HG03521 (cell line): ENCODE measurements around the gene TGFBR3L.
"Not testable (repeated sequence)": the region's sequence is repeated elsewhere in the genome, so short reads cannot be mapped to it uniquely, and the experiment has no call there.

Source experiments
- ATAC-seq: cut with Tn5 transposase; IDR thresholded peaks from one replicate; pipeline ENCODE4 v1.9.1; 2021; ENCODE audit warnings: mild to moderate bottlenecking, moderate library complexity; ENCODE audit not compliant: unreplicated experiment

Gene TGFBR3L

DNA sequence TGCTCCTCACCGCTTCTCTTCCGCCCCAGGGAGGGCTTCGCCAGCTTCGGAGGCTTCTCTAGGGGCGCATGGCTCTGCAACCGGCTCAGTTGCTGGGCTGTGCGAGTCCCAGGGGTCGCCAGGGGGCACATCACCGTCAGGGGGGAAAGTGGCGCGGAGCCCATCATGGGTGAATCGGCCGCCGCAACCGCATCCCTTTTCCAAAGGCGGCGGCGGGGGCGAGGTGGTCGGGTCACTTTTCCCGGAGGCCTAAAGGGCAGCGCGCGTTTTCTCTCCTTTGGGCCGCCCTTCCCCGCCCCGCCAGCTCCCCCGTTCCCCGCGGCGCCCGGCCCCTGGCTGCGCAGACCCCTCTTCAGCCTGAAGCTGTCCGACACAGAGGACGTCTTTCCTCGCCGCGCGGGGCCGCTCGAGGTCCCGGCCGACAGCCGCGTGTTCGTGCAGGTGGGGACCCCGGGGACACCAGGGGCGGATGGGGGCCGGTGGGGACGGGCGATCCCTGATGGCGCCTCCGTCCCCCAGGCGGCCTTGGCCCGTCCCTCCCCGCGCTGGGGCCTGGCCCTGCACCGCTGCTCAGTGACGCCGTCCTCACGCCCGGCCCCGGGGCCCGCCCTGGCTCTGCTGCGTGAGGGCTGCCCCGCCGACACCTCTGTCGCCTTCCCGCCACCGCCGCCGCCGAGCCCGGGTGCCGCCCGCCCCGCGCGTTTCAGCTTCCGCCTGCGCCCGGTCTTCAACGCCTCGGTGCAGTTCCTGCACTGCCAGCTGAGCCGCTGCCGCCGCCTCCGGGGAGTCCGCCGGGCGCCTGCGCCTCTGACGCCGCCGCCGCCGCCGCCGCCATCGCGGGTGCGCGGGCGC, 1.7 kb downstream of the TGFBR3L start:
- ATAC-seq, result no peak

DNA sequence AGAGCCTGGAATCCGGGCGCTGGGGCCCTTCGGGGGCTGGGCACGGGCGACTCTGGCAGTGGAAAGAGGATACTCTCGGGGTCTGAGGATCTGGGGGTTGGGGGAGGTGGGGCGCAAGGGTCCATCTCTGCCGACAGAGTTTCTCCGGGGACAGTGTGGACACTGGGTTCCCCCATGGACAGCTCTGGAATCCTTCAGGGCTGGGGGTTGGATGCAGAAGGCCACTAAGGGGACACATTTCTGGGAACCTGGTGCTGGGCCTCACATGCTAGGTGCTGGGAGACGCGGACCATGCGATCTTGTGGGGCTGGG, 2.3 kb downstream of the TGFBR3L start:
- no peak for ATAC-seq

DNA sequence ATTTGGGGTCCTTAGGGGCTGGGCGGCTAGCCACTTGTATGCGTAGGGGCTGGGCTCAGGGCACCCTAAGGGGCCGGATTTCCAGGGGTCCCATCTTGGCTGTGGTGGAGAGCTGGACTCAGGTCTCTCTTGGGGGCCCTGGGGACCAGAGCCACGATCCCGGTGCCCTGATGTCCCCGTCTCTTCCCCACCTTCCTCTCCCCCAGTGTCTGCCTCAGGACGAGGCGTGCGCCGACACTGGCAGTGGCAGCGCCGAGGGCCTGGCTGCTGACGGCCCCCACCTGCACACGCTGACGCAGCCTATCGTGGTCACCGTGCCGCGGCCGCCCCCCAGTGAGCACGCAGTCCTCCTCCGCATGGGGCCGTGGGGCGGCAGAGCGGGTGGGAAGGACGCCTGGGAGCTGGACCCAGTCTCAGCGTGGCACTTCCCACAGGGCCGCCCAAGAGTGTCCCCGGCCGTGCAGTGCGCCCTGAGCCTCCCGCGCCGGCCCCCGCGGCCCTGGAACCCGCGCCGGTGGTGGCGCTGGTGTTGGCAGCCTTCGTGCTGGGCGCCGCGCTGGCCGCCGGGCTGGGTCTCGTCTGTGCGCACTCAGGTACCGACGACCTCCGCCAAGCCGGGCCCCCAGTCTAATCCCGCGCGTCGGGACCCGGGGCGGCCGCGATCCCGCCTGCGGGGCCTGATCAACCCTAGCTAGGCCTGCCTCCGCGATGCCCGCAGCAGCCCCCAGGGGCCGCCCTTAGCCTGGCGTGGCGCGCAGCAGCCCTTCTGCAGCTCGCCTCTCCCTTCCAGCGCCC, 2.8 kb downstream of the TGFBR3L start:
- no peak for ATAC-seq

GRCh38 chr19:7918062-7918614, 3.5 kb downstream of the TGFBR3L start:
- ATAC-seq, result not testable (repeated sequence)

DNA sequence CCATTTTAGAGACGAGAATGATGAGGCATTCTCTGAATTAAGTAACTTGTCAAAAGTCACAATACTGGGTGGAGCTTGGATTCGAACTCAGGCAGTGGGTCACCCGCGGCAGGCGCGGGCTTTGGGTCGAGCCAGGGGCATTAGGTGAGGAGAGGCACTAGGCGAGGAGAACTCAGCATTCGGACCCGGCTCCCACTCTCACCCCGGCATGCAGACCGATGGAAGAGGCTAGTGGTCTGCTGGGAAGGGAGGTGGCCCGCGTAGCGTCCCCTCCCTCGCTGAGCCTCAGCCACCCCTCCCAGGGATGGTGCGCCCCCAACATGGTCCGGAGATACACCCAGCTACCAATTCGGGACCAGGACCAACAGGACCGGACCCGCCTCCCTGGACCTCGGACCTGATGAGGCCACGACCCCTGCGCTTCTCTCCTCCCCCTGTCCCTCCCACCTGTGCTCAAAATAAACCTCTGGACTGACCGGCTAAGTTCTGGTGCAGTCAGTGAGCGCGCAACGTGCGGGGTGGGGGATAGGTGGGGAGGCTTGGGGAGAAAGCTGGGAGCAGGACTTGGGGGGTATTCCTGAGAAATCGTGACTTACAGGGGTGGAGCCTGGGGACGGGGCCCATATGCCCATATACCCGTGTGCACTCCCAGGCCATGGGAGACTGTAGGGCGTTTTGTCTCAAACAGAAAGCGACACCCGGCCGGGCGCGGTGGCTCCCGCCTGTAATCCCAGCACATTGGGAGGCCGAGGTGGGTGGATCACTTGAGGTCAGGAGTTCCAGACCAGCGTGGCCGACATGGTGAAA, 4.2 kb downstream of the TGFBR3L start:
- no peak for ATAC-seq

- peak; percentile 57 for ATAC-seq
Measured at GRCh38 chr19:7919610-7920518, 5.2 kb downstream of the TGFBR3L start, which contains the start of gene SNAPC2. TSS of gene SNAPC2 (plus strand) at chr19:7920338. CDS start at chr19:7920367, 29 bp downstream.

DNA sequence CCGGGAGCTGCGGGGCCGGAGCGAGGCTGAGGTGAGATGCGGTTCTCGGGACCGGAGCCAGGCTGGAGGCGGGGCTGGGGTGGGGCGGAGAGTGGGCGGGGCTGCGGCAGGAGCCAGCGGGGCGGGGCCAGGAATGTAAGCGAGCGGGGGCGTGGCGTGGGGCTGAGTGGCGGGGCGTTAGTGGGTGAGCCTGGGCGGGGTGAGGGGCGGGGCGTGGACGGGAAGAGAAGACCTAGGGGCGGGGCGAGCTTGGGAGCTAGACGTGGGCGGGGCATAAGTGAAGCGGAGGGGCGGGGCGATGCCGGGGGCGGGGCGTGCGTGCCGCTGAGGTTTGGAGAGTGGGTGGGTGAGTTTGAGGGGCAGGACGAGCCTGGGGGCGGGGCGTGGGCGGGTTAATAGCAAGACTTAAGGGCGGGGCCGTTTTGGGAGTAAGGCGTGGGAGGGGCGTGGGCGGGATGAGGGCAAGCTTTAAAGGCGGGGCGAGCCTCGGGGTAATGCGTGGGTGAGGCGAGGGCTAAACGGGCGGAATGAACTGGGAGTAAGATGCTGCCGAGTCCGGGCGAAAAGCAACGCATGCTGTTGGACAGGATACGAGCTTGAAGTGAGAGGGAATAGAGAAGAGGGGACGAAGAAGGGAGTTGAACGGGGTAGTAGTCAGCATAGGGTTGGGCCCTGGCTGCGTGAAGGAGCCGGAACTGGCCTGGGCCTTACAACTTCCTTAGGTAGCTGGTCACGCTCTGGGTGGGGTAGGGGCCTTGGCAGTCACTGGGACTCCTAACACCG, 6.1 kb downstream of the TGFBR3L start:
- peak; percentile 48 for ATAC-seq

DNA sequence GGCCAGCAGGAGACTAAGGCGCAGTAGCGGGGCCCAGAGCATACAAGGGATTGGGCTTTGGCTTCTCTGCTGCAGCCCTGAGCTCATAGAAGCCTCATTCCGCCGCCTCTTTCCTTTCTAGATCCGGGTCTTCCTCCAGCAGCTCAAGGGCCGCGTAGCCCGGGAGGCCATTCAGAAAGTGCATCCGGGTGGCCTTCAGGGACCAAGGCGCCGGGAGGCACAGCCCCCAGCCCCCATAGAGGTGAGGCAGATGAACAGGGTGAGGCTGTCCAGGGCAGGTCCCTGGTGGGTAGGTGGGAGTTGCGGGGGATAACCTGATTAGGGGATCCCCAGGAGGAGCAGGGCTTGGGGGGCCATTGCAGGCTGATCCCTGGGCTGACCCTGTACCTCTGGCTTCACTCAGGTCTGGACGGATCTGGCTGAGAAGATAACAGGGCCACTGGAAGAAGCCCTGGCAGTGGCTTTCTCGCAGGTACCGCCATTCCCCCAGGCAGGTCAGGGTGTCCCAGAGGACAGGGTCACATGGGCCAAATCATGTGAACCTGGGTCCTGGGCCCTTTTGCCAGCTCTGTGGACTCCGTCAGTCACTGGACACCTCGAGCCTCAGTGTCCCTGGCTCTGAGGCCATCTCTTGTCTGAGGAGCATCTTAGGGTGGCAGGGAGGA, 6.8 kb downstream of the TGFBR3L start:
- ATAC-seq, result no peak

GRCh38 chr19:7921967-7922835, 7.6 kb downstream of the TGFBR3L start:
- ATAC-seq, result no peak

- no peak for ATAC-seq
Measured at GRCh38 chr19:7922836-7923195, 8.2 kb downstream of the TGFBR3L start.

DNA sequence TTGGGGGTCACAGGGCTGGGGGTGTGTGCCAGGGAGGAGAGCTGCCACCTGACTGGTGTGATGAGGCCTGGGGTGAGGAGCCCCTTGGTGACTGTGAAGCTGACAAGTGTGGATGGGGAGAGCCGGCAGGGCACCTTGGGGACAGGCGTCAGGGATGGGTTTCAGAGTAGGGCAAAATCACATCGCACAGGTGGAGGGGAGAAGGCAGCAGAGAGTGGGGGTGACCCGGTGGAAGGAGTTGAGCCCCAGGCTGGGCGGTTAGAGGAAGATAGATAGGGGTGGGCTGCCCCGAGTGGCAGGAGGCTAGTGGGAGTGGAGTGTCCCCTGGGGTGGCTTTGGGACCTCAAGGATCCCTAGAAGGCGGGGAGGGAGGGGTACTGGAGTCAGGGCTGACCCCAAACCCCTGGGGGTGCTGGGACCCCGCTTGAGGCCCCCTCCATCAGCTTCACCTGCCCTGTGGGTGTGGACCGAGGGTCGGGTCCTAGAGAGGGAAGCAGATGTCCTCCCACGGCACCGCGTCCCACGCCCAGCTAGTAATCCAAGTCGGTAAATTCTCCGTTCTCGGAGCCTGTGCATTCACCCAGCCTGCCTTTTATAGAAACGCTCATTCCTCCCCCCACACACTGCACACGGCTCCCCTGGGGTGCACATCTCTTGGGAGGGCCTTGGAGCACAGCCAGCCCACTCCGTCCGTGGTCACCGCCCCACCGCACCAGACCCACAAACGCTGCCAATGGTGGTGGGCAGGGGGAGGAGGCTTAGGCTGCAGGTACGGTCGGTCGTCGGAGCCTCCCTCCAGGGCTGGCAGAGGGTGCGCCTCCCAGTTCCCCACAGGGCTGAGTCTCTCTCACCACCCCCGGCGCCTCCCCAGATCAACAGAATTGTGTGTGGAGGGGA, 8.9 kb downstream of the TGFBR3L start:
- ATAC-seq, result no peak

- ATAC-seq, result no peak
Measured at GRCh38 chr19:7924241-7924640, 9.6 kb downstream of the TGFBR3L start.

DNA sequence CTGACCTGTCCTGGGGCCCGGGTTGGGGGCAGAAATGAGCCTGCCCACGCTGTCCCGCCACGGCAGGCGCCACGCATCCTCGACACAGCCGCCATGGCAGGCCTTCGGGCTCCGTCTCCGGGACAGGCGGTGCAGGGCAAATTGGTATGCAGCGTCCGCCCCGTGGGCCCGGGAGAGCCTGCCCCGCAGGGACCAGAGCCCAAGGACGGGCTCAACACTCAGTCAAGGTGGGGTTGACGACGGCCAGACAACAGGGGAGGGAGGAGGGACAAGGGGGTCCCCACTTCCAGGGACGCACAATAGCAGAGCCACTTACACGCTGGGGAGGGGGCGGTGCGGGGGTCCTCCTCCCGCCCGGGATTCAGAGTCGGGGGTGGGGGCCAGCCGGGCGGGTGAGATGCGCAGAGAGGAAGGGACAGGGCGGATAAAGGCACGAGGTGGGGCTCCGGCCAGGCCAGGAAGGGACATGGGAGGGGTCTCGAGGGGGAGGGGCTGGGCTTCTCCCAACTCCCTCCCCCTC, 10.1 kb downstream of the TGFBR3L start:
- no peak for ATAC-seq

GRCh38 chr19:7925171-7925851, 10.7 kb downstream of the TGFBR3L start:
- ATAC-seq, result no peak

DNA sequence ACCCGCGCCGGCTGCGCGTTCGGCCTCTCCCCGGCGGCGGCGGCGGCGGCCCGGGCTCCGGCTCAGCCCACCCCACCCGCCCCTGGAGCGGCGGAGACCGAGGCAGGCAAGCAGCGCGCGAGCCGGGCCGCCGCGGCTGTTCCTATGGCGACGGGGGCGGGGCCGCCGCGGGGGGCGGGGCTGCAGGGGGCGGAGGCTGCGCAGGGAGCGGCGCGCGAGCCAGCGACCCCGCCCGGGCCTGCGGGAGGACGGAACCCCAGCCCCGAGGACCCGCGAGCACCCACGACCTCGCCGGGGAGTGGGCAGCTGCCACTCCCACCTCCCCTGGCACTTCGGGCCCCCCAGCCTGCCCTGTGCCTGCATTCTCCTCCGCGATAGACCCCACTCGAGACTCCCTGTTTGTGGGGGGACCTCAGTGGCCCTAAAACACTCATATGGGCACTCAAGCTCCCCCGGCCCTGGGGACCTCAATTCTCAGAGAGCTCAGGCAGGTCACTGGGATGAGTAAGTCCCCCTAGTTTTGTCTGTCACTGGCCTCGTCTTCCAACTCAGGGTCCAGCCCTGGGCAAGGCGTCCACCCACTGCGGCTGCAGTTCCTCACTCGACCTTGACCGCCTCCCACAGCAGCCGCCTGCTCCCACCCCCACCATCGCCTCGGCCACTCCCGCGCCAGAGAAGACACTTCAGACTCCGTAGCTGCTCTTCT, 11.5 kb downstream of the TGFBR3L start, which contains the start of gene CTXN1:
TSS of gene CTXN1 (minus strand) at position 115 of the 706 bp plus-strand sequence. CDS start 597 bp downstream, outside the sequence.
- ATAC-seq, result peak; percentile 37
